ENCODE results near the gene LDHAL6B.

LDHAL6B gene

DNA sequence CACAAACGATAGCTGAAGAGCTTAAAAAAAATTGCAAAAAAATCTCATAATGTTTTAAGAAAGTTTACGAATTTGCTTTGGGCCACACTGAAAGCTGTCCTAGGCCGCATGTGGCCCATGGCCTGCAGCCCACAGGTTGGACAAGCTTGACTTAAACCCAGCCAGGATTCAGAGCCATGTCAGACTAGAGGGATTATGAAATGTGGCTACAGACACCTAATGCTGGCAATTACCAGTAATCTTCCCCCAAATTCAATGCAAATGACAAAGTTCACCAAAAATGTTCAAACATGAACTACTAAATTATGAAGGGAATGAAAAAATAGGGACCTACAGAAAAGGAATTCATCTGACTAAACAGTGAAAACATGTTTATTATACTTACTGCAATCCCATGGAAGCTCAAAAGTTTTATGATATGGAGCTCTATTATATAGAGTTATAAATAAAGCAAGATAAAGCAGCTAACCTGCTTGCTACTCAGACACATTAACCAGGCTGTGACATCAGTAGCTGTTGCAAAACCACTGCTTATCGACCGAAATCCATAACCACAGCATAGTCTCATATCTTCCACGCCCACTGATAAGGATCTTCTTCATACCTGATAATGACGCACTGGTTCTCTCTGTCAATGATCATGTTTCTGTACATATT lies 49.2 kb downstream of the LDHAL6B start:
- peak in 1 of 2 donors; percentile 4 for DNase-seq

DNA sequence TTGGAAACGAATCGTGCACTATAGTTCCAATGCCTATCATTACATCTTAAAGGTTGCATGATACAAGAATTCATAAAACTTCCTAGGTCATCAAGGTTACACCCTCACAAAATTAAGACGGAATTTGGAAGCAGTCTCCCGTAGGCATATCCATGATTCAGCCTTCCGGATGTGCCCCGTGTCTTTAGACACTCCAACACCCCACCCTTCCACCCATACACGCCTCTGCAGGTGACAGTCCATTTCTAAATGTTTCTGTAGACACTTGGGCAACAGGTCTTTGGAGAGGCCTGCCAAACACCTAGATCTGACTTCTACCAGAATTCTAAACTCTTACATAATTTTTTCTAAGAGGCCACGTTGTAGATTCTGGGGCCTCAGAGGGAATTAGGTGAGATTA lies 49.8 kb downstream of the LDHAL6B start:
- DNase-seq = no peak

DNA sequence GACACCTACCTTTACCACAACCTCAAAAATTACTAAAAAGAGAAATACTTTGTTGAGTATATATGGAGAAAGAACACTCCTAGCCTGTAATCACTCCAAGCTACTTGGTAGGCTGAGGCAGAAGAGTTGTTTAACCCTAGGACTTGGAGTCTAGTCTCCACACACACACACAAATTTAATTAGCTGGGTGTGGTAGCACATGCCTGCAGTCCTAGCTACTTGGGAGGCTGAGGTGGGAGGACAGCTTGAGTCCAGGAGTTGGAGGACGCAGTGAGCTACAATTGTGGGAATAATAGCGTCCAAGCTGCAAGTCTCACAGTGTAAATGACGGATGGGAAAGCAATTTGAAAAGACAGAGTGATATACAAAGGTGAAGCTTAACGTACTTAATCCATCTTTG lies 50.5 kb downstream of the LDHAL6B start:
- DNase-seq = no peak

Data from activated CD4-positive, alpha-beta T cell treated with anti-CD3 and anti-CD28 coated beads for 4 hours (primary cell).